Retinal pigment epithelial cell (primary cell): Measurements from ENCODE around the gene MCEMP1.

Experiments
- DNase-seq: peaks from one replicate; pipeline ENCODE4 v3.0.0-alpha.2; 2010; ENCODE audit warnings: low read depth
- H3K4me3 ChIP-seq: 2 replicates; pipeline ENCODE4 v1.5.1; 2011; ENCODE audit warnings: mild to moderate bottlenecking, low read length, control low read depth, moderate library complexity
- CTCF ChIP-seq: conservative IDR thresholded peaks from 2 replicates; pipeline ENCODE4 v1.5.1; 2011; ENCODE audit warnings: low read depth, low read length, control low read depth, inconsistent platforms

MCEMP1 gene

GRCh38 chr19:7680606-7681339 lies 3.9 kb downstream of the MCEMP1 start, which contains the start of gene TRAPPC5:
Gene TRAPPC5 (plus strand): TSS chr19:7680833. CDS start chr19:7682254, 1,421 bp downstream.
- peak within 1 kb of the TSS; percentile 87 for H3K4me3 ChIP-seq
- peak; percentile 29 for DNase-seq
- TF ChIP-seq CTCF, result peak; percentile 60

- peak; percentile 22 for DNase-seq
- TF ChIP-seq CTCF, result peak; percentile 69
- peak overlapping the region; percentile 87 for H3K4me3 ChIP-seq
Observed at GRCh38 chr19:7681340-7682174, 4.7 kb downstream of the MCEMP1 start.

GRCh38 chr19:7682175-7682855 lies 5.4 kb downstream of the MCEMP1 start:
- no peak for DNase-seq
- no peak for TF ChIP-seq CTCF
- H3K4me3 ChIP-seq, result peak overlapping the region; percentile 87

DNA sequence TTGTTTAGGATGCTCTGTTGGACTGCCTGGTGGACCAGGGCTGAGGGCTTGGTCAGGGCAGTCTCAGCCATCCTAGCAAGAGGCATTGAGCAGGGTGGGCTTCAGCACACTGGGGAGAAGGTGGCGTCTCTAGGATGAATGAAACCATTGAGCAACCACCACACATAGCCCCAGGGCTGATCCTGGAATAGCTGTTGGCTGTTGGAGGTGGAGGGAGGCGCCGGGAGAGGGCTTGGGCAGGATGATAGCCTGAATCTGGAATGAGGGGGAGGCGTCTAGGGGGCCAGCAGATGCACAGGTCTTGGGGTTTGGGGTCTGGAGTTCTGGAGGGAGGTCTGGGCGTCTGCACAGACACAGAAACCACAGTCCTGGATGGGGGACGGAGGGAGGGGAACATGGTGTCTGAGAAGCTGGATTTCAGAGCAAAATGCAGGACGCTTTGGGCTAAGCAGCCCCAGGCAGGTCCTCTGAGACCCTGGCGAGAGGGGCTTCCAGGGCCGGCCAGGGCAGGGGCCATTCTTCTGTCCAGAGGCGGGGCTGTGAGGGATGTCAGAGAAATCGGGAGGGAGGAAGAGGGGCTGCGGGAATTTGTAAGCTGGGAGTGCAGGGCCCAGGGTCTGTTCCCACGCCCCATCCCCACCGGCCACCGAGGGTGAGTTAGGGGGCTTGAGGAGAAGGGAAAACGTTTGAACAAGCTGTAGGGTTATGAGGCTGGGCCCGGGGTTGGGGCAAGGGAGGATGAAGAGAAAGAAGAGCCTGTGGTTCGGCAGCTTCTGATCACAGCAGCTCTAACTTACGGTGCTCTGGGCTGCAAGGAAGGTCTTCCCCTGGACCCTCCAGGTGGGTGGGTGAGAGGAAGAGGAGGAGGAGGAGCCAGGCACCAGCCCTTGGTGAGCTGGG lies 8.9 kb downstream of the MCEMP1 start:
- DNase-seq, result no peak
- no peak overlapping the region for H3K4me3 ChIP-seq
- no peak for TF ChIP-seq CTCF

GRCh38 chr19:7687177-7687576 lies 10.3 kb downstream of the MCEMP1 start:
- DNase-seq, result no peak
- no peak for TF ChIP-seq CTCF

GRCh38 chr19:7689165-7689564 lies 12.3 kb downstream of the MCEMP1 start:
- no peak for TF ChIP-seq CTCF
- no peak for DNase-seq
- no peak overlapping the region for H3K4me3 ChIP-seq

More at GRCh38 chr19:7687177-7687576, 10.3 kb downstream of the MCEMP1 start:
- H3K4me3 ChIP-seq, result no peak overlapping the region
